HCT116 (cell line): ENCODE data around the gene ADGRB3. TPM values are rescaled to one million over a fixed set of nuclear protein-coding genes. Genes with fewer than 3 reads are reported as not detected.

ENCODE experiments used
- ATAC-seq: fragments of 200-7000 bp; cut with Tn5 transposase; 2 replicates; pipeline ENCODE4 v1.9.1; 2020; ENCODE audit warnings: mild to moderate bottlenecking, moderate library complexity
- BruUV-seq: library from RNA; stranded (reverse); fragments of 400-500 nt; replicated peaks from 2 replicates; lab custom pipeline; 2021; lab: Mats Ljungman, UMichigan
- CTCF ChIA-PET: fragments of 300-600 bp; sonication (Branson Sonifier 250); formaldehyde crosslinking; loops from one replicate; lab custom pipeline; 2021; ENCODE audit warnings: antibody characterized with exemption; lab: Charles Lee
- POLR2A ChIA-PET: fragments of 300-600, 350-600 bp; sonication (Branson Sonifier 250); formaldehyde crosslinking; loops from one replicate; lab custom pipeline; 2021; ENCODE audit warnings: antibody characterized with exemption; lab: Charles Lee
- RAD21 ChIA-PET, 2 experiments: fragments of 300-600 bp; sonication (Branson Sonifier 250); formaldehyde crosslinking; loops; one replicate each; lab custom pipeline; 2023; ENCODE audit warnings: low total read pairs in 2 of 2; ENCODE audit not compliant: uncharacterized antibody in 2 of 2, unreplicated experiment in 2 of 2, low non-redundant PET in 1 of 2; lab: Charles Lee
- DNase-seq: peaks from one replicate; pipeline ENCODE4 v3.0.0-alpha.2; 2010; ENCODE audit warnings: low read depth, low spot score
- H2AFZ ChIP-seq: fragments of 200-600 bp; shearing (Covaris generic), sonication (generic); 2 replicates; pipeline ENCODE4 v1.6.1; 2017; ENCODE audit warnings: low read depth, mixed run types, mixed read lengths, antibody characterized with exemption, low read length; ENCODE audit not compliant: poor library complexity, severe bottlenecking
- H3K27ac ChIP-seq: 2 replicates; pipeline ENCODE4 v1.5.1; 2012; ENCODE audit warnings: low read depth, low read length
- H3K27me3 ChIP-seq: fragments of 200-600 bp; sonication (generic); 2 replicates; pipeline ENCODE4 v1.6.1; 2016; ENCODE audit warnings: mixed run types, low read length, mixed read lengths; ENCODE audit not compliant: insufficient read depth
- H3K36me3 ChIP-seq, 2 experiments: fragments of 200-500 bp in 1 of 2; fragments of 200-600 bp in 1 of 2; sonication (Bioruptor generic) in 1 of 2; sonication (generic) in 1 of 2; 2 replicates each; pipeline versions ENCODE4 v1.5.1 to v1.6.1; 2014 to 2016; ENCODE audit warnings: low read length in 2 of 2, inconsistent platforms in 1 of 2, mixed read lengths in 1 of 2, mixed run types in 1 of 2; ENCODE audit not compliant: insufficient read depth in 2 of 2, control insufficient read depth in 1 of 2
- H3K4me1 ChIP-seq, 2 experiments: fragments of 200-600 bp in 1 of 2; sonication (generic) in 1 of 2; 2 replicates each; pipeline versions ENCODE4 v1.5.1 to v1.6.1; 2012 to 2017; ENCODE audit warnings: low read length in 2 of 2, inconsistent platforms in 1 of 2, mild to moderate bottlenecking in 1 of 2, mixed read lengths in 1 of 2, mixed run types in 1 of 2, moderate library complexity in 1 of 2; ENCODE audit not compliant: insufficient read depth in 2 of 2, control insufficient read depth in 1 of 2
- H3K4me2 ChIP-seq: fragments of 200-600 bp; sonication (generic); 2 replicates; pipeline ENCODE4 v1.6.1; 2017; ENCODE audit warnings: mixed run types, low read length, mixed read lengths
- H3K4me3 ChIP-seq, 2 experiments: fragments of 200-600 bp in 1 of 2; sonication (generic) in 1 of 2; replicated peaks in 1 of 2; 2 replicates each; pipeline ENCODE4 v1.5.1; 2011 to 2016; ENCODE audit warnings: low read length in 2 of 2, control low read depth in 1 of 2, low read depth in 1 of 2, mild to moderate bottlenecking in 1 of 2, mixed read lengths in 1 of 2, mixed run types in 1 of 2
- H3K79me2 ChIP-seq: fragments of 200-600 bp; sonication (generic); 2 replicates; pipeline ENCODE4 v1.6.1; 2017; ENCODE audit warnings: mild to moderate bottlenecking, mixed run types, low read length, moderate library complexity, mixed read lengths; ENCODE audit not compliant: insufficient read depth
- H3K9ac ChIP-seq: fragments of 200-600 bp; sonication (generic); 2 replicates; pipeline ENCODE4 v1.6.1; 2016; ENCODE audit warnings: low read length, mixed read lengths
- H3K9me2 ChIP-seq: fragments of 200-600 bp; sonication (generic), shearing (Covaris generic); 2 replicates; pipeline ENCODE4 v1.6.1; 2017; ENCODE audit warnings: mixed run types, mild to moderate bottlenecking, moderate library complexity; ENCODE audit not compliant: insufficient read depth
- H3K9me3 ChIP-seq, 2 experiments: fragments of 200-500 bp in 1 of 2; fragments of 200-600 bp in 1 of 2; sonication (Bioruptor generic) in 1 of 2; sonication (generic) in 1 of 2; 2 replicates each; pipeline ENCODE4 v1.6.1; 2014 to 2017; ENCODE audit warnings: low read length in 2 of 2, mixed read lengths in 2 of 2, inconsistent platforms in 1 of 2, low read depth in 1 of 2, mild to moderate bottlenecking in 1 of 2, mixed run types in 1 of 2, moderate library complexity in 1 of 2; ENCODE audit not compliant: control insufficient read depth in 1 of 2, insufficient read depth in 1 of 2
- H4K20me1 ChIP-seq: fragments of 200-600 bp; sonication (generic), shearing (Covaris generic); 2 replicates; pipeline ENCODE4 v1.6.1; 2017; ENCODE audit warnings: mixed run types, mild to moderate bottlenecking, moderate library complexity; ENCODE audit not compliant: insufficient read depth
- CBX3 ChIP-seq: IDR thresholded peaks from 2 replicates; pipeline ENCODE4 v1.6.1; 2012; ENCODE audit warnings: low read depth
- EGR1 ChIP-seq: IDR thresholded peaks from 2 replicates; pipeline ENCODE4 v1.6.1; 2012; ENCODE audit warnings: low read depth
- EZH2phosphoT487 ChIP-seq: fragments of 200-600 bp; IDR thresholded peaks from 2 replicates; pipeline ENCODE4 v1.6.1; 2018; ENCODE audit warnings: antibody characterized with exemption, borderline replicate concordance
- FOSL1 ChIP-seq: IDR thresholded peaks from 2 replicates; pipeline ENCODE4 v1.6.1; 2012; ENCODE audit warnings: low read depth
- JUND ChIP-seq: IDR thresholded peaks from 2 replicates; pipeline ENCODE4 v1.6.1; 2012
- POLR2A ChIP-seq: IDR thresholded peaks from 2 replicates; pipeline ENCODE4 v1.7.0; 2011; ENCODE audit warnings: borderline replicate concordance; ENCODE audit not compliant: insufficient read depth, insufficient read length; ENCODE audit errors: extremely low read depth
- POLR2AphosphoS5 ChIP-seq: IDR thresholded peaks from 2 replicates; pipeline ENCODE4 v1.6.1; 2011; ENCODE audit warnings: mild to moderate bottlenecking, low read depth, low read length, moderate library complexity
- RAD21 ChIP-seq: IDR thresholded peaks from 2 replicates; pipeline ENCODE4 v1.6.1; 2012; ENCODE audit warnings: low read depth, mild to moderate bottlenecking
- SP1 ChIP-seq: IDR thresholded peaks from 2 replicates; pipeline ENCODE4 v1.6.1; 2012; ENCODE audit warnings: low read depth
- TCF7L2 ChIP-seq: IDR thresholded peaks from 2 replicates; pipeline ENCODE4 v1.7.0; 2011; ENCODE audit warnings: borderline replicate concordance, inconsistent platforms; ENCODE audit not compliant: insufficient read depth, insufficient read length; ENCODE audit errors: extremely low read depth
- YY1 ChIP-seq: IDR thresholded peaks from 2 replicates; pipeline ENCODE4 v1.6.1; 2011; ENCODE audit warnings: low read length, low read depth, moderate library complexity, mild to moderate bottlenecking; ENCODE audit not compliant: insufficient replicate concordance; ENCODE audit errors: extremely low read depth
- ZNF274 ChIP-seq: fragments of 200-500 bp; sonication (Bioruptor generic); IDR thresholded peaks from 2 replicates; pipeline ENCODE4 v1.6.1; 2014; ENCODE audit warnings: mild to moderate bottlenecking, low read depth, low read length, inconsistent platforms
- intact Hi-C: fragments of 100-400 bp; cut with micrococcal nuclease; formaldehyde crosslinking; loops from 2 replicates; pipeline ENCODE4 v1.10.0; 2022
- total RNA-seq: library from RNA; stranded (reverse); gene quantifications from one replicate; pipeline ENCODE4 v1.2.1, GENCODE V29; 2021; ENCODE audit not compliant: unreplicated experiment
- TF ChIP-seq, protein P1 (sequence below): IDR thresholded peaks from 2 replicates; pipeline ENCODE4 v1.6.1; 2012

The ADGRB3 gene
- total RNA-seq, 1 experiment from 2014 or later: not detected

DNA sequence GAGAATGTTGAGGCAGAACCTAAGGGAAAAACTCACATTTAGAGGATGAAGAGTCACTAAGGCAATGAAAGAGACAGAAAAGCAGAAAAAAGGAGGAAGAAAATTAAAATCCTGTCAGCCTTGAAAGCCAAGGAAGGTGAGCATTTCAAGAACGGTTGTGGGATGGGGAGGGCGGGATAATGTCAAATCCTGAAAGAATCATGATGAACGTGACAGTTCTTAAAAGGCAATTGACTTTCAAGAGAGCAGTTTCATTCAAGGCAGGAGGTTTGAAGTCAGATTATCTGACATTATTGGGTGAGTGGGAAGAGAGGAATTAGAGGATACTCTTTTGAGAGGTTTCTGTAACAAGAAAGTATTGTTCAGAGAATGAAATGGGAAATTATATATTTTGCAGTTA, 284.5 kb downstream of the ADGRB3 start (continued):
- TF ChIP-seq RAD21 (no peak), POLR2A (no peak), CBX3 (no peak), YY1 (no peak), EZH2phosphoT487 (no peak), EGR1 (no peak), ZNF274 (no peak)
- TF ChIP-seq, protein P1, sequence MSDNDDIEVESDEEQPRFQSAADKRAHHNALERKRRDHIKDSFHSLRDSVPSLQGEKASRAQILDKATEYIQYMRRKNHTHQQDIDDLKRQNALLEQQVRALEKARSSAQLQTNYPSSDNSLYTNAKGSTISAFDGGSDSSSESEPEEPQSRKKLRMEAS: no peak

DNA sequence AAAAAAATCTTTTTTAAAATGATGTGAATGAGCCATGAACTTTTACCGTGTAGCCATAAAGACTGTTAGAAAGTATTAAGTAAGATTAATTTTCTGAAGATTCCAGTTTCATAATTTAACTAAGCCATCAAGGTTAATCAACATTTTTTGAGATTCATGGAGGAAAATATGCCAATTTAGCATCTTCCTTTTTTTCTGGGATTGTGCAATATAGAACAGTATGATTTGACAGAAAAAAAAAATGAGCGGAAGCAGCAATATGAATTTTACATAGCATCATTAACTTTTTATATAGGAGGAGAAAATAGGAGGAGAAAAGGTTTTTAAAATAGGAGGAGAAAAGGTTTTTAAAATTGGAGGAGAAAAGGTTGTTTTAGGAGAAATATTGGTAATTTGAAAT, 306.3 kb downstream of the ADGRB3 start:
- POLR2A ChIA-PET: no interaction called here
- intact Hi-C loops: no loop called here
- BruUV-seq: no TSS peak

More for the DNA sequence above, 306.3 kb downstream of the ADGRB3 start:
- Histone ChIP-seq H3K36me3 (no peaks in the 10 kb centered on the region), H3K9me3 (peaks cover 0 to 16% of the 10 kb centered on the region in 2 experiments; a peak in 2 of 4 replicates), H3K4me2 (no peak overlapping the region), H3K4me3 (no peak overlapping the region), H2AFZ (no peak overlapping the region), H3K27me3 (no peaks in the 10 kb centered on the region), H3K9me2 (no peaks in the 10 kb centered on the region), H4K20me1 (no peaks in the 10 kb centered on the region), H3K79me2 (no peaks in the 10 kb centered on the region), H3K4me1 (no peaks in the 10 kb centered on the region), H3K27ac (no peak overlapping the region), H3K9ac (no peak overlapping the region)
- CTCF ChIA-PET: no interaction called here
- ATAC-seq (no peak), DNase-seq (no peak)
- TF ChIP-seq SP1: no peak
- TF ChIP-seq RAD21: no peak
- TF ChIP-seq TCF7L2: no peak
- no peak for TF ChIP-seq JUND
- TF ChIP-seq FOSL1: no peak
- TF ChIP-seq POLR2AphosphoS5: no peak
- RAD21 ChIA-PET: no interaction called here
